ENCODE measurements around the gene TFPI.

DNA sequence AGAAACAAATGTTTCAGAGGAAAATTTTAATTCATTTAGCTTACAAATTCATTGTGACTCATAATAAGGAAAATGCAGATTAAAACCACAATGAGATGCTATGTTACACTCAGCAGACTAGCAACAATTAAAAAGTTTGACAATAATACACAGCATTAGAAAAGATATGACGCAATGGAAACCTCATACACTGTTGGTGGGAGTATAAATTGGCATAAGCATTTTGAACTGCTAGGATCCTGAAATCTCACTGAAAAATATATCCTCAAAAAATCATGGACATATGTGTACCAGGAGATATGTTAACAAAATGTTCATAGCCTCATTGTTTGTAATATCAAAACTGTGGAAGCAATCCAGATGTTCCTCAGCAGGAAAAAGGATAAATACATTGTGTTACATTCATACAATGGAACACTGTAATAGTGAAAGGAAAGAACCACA lies 119.9 kb downstream of the TFPI start:
- TF ChIP-seq EZH2 (IDR thresholded peaks at IDR 0.05; ENCODE audit: insufficient read depth, low read length) = no peak
- TF ChIP-seq, protein P1, sequence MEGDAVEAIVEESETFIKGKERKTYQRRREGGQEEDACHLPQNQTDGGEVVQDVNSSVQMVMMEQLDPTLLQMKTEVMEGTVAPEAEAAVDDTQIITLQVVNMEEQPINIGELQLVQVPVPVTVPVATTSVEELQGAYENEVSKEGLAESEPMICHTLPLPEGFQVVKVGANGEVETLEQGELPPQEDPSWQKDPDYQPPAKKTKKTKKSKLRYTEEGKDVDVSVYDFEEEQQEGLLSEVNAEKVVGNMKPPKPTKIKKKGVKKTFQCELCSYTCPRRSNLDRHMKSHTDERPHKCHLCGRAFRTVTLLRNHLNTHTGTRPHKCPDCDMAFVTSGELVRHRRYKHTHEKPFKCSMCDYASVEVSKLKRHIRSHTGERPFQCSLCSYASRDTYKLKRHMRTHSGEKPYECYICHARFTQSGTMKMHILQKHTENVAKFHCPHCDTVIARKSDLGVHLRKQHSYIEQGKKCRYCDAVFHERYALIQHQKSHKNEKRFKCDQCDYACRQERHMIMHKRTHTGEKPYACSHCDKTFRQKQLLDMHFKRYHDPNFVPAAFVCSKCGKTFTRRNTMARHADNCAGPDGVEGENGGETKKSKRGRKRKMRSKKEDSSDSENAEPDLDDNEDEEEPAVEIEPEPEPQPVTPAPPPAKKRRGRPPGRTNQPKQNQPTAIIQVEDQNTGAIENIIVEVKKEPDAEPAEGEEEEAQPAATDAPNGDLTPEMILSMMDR (IDR thresholded peaks at IDR 0.05; ENCODE audit: insufficient read depth, low read depth, low read length) = no peak
